B cell (primary cell): ENCODE data around the gene NUP160.

Experiments
- CTCF ChIP-seq: fragments of 200-600 bp; IDR thresholded peaks from one replicate; pipeline ENCODE4 v1.8.0; 2022; ENCODE audit warnings: antibody characterized with exemption, mild to moderate bottlenecking
- EZH2 ChIP-seq: IDR thresholded peaks from 2 replicates; pipeline ENCODE4 v1.6.1; 2012; ENCODE audit warnings: borderline replicate concordance, low read depth, mild to moderate bottlenecking, moderate library complexity, low read length; ENCODE audit not compliant: insufficient read depth, poor library complexity, severe bottlenecking

DNA sequence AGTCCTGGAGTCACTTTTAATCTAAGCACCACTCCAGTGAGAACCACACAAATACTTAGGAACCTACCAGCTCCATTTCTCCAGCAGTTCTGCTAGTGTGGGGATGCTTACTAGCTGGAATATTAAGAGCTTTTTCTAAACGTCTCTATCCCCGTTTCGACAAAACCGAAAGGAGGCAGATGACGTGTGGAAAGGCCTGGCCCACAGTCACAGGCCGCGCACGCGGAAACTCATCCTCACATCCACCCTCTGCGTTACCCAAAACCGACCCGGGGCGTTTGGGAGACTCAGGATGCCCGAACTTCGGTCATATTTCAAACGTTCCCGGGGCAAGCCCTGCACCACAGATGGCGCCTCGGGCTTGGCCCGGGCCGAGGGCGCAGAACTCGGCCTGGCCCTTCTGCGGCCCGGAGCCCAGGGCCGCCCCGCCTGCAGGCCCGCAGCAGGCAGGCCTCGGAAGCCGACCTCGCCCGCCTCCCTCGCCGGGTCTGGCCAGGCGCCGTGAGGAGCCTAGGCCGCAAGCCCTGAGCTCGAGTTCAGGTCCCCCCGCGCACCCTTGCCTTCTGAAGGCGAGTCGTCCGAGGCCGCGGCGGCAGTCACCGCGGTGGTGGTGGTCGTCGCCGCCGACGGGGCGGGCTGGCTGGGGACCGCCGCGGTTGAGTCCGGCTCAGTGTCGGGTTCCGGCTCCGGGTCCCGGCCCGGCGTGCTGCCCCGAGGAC, 81.5 kb downstream of the NUP160 start:
- TF ChIP-seq CTCF (no peak), EZH2 (no peak)
